Activated T-cell treated with anti-CD3 and anti-CD28 coated beads for 48 hours (primary cell): Measurements from ENCODE around the gene GRID1.
"Not testable (repeated sequence)": the region's sequence is repeated elsewhere in the genome, so short reads cannot be mapped to it uniquely, and the experiment has no call there.

Experiments
- DNase-seq: peaks from one replicate; pipeline ENCODE4 v3.0.0-alpha.2; 2020; ENCODE audit warnings: low read depth

GRID1 gene

DNA sequence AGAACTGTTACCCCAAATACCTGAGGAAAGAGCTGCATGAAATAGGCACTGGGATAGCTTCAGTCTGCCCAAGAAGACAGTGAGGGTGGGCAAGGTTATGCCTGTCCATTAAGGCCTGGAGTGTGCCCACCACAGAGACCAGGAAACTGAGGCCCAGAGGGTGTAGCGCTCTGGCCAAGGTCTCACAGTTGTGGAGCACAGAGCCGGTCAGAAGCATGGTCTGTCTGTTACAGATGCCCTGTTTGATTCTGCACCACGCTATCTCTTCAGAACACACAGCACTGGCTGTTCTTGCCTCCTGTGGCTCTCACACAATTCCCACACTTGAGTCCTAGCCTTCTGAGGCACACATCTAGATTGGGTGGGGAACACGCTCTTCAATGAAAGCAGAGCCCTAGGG is 261.4 kb downstream of the GRID1 start:
- DNase-seq, result no peak

DNA sequence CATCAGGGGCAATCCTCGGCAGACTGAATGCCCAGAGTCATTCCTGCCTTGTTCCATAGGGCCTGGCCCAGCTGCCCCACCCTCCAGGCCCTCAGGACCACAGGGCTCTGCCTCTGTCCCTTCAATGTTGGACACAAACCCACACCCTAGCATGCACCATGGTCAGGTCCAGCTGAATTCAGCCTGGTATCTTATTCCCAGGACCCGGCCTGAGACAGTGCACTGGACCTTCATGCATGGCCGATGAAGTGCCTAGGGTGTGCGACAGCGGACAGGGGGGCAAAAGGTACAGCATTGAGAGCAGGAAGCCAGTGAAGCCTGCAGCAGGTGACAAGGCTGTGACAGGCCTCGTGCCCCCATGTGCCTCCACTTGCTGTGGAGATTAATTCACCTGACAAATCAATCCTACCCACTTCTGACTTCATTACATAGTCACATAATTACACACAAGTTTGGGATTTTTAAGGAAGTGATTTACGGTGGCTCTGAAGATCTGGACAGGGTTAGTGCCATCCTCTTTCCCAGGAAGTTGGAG is 261.9 kb downstream of the GRID1 start:
- no peak for DNase-seq

DNA sequence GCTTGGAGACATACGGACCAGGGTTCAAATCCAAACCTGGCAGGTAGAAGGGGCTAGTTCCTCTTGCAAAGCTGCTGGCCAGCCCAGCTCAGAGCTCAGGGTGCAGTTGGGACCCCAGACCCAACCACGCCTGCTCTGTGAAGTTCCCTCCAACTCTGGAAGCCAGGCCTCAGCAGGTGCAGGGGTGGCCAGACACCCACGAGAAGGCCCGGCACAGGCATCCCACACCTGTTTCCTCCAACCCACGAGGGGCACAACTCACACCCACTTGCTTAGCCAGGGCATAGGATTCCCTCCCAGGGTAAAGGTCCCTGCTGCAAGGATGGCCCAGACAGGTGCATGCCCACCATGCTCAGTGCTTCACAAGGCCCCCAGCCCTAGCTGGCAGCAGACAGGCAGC is 262.4 kb downstream of the GRID1 start:
- DNase-seq, result no peak

DNA sequence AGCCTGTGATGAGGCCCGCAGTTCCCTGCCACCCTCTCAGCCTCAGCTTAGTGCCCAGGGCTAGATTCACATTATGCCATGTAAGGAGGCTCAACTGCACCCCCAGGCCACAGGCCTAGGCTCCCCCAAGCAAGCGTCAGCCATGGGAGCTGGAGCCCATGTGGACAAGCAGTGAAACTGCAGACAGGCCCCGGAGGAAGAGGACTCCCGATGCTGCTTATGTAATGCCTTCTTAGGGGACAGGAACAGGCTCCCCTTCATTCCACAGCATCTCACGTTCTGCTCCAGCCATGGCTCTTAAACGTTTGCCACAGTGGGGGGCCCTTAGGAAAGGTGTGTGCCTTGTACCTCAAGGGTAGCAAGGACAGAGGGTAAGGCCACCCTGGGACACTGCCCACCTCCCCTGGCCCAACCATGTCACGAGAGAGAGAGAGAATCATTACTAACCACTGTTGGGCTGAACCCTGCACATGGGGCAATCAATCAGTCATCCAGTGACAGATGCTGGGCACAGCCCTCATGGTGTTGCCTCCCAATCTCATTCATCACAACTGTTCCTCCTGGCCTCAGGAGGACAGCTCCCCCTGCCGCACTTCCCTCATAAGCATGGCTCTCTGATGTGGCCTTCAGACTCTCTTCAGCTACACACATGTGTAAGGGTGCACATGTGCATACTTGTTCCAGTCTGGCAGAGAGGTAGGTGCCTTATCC is 263.0 kb downstream of the GRID1 start:
- DNase-seq, result no peak

DNA sequence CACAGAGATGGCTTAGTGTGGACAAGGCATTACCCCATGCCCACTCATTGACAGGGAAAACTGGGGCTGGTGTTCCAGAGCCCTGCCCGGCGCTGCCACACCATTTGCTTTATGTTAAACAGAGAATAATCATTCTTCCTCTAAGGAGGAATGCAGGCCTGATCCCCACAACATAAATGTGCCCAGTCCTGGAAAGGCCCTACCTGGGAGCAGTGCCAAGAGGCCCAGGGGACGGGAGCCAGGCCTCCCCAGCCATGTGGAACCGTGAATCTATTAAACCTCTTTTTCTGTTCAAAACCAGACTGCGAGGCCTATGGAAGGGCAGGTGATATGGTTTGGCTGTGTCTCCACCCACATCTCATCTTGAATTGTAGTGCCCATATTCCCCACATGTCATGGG is 264.1 kb downstream of the GRID1 start:
- DNase-seq, result no peak

DNA sequence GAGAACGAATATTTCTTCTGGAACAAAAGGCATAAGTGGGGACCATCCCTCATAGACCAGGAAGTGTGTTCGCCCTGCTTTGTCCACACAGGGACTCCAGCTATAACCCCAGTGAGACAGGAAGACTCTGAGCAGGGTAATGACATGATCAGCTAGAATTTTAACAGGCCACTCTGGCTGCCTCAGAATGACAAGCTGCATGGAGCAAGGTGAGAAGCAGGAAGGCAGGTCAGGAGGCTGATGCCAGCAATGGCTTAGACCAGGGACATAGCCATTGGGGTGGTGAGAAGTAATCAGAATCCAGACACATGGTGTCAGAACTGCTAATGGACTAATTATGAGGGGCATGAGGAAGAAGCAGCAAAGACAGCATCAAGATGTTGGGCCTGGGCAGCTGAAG is 264.6 kb downstream of the GRID1 start:
- DNase-seq, result no peak

DNA sequence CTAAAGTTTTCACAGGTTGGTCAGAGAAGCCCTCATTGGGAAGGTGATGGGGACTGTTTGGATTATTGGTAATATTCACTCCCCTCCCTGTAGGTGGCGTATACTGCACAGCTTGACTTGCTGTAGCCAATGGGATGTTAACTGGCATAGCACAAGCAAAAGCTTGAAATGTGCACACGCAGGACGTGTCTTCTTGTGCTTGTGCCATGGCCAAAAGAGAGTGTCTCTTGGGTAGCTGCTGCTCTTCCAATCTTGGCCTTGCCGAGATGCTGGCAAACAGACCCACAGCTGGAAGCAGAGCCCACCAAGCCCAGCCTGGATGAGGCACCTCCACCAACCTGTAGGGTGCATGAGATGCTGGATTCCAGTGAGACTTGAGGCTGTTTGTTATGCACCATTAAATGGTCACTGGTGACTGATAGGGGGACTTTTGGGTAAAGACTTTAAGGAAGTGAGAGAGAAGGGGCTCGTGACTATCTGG is 266.0 kb downstream of the GRID1 start:
- no peak for DNase-seq

DNA sequence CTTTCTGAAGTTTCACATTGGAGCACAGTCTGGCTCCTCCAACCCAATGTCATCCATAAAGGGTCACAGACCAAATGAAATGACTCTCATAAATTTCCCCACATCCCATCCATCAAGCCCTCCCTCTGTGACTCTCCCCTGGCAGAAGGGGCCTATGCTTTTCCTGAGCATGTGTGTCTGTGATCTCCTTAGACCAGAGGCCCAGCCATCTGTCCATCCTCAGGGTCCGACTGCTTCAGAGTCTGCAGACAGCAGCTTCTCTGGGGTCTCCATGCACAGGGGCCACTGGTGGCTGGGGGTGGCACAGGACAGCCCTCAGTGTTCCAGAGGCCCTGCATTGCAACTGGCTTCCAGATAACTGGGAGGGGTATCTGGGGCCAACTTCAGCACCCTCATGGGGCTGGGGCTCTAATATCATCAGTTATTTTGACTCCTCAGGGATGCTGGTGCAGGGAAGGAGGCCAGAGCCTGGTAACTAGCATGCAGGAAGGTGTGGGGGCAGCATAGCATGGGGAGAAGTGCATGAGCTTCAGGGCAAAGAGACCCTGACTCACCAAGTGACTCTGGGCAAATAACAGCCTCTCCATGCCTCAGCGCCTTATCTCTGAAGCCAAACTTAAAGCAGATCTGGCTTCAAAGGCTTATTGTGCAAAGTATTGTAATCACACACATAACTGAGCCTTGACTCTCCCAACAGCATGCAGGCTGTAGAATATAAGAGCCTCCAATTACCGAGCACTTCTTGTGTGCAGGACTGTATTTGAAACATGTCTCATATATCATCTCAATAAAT is 266.9 kb downstream of the GRID1 start:
- DNase-seq, result no peak

DNA sequence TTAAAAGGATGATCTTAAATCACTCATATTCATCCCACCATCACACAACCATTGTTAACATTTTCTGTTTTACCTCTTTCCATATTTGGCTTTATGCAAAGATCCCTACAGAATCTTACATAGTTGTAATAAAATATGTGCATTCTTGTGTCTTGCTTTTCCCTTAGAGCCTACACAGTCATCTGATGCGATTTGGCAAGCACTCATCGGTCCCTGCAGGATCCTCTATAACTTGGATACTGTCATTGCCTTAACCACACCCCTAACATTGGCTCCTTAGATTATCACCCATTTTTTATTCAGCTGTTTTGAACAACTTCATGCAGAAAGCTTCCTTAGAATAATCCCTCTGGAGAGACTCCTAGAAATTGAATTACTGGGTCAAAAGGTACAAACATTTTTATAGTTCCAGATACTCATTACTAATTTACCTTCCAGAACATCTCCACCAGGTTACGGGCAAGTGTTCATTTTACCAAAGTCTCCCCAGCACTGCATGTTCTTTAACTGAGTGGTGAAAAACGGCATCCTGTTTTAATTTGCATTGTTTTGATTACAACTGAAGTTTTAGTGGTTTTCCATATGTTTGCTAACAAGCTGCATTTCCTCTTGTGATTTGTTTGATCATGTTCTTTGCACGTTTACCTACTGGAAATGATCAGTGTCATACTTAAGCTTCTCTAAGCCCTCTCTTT is 268.3 kb downstream of the GRID1 start:
- DNase-seq, result no peak

DNA sequence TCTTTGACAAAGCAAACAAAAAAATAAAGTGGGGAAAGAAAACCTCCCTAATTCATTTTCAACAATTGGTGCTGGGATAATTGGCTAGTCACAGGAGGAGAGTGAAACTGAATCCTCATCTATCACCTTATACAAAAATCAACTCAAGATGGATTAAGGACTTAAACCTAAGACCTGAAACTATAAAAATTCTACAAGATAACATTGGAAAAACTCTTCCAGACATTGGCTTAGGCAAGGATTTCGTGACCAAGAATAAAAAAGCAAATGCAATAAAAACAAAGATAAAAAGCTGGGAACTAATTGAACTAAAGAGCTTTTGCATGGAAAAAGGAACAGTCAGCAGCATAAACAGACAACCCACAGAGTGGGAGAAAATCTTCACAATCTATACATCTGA is 271.5 kb downstream of the GRID1 start:
- DNase-seq, result not testable (repeated sequence)

DNA sequence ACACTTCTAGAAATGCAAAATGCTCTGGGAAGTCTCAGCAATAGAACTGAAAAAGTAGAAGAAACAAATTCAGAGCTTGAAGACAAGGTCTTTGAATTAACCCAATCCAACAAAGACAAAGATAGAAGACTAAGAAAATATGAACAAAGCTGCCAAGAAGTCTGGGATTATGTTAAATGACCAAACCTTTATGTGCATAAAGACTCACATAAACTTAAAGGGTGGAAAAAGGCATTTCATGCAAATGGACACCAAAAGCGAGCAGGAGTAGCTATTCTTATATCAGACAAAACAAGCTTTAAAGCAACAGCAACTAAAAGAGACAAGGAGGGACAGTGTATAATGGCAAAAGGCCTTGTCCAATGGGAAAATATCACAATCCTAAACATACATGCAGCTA is 274.3 kb downstream of the GRID1 start:
- not testable (repeated sequence) for DNase-seq

DNA sequence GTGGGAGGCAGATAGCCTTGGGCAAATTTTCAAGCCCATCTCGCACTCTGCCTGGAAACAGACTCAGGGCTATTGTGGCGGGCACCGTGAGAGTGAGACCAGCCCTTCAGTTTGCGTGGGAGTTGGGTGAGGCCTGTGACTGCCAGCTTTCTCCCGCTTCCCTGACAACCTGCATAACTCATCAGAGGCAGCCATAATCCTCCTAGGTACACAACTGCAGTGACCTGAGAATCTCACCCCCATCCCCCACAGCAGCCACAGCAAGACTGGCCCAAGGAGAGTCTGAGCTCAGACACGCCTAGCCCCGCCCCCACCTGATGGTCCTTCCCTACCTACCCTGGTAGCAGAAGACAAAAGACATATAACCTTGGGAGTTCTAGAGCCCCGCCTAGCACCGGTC is 275.4 kb downstream of the GRID1 start:
- DNase-seq, result no peak

DNA sequence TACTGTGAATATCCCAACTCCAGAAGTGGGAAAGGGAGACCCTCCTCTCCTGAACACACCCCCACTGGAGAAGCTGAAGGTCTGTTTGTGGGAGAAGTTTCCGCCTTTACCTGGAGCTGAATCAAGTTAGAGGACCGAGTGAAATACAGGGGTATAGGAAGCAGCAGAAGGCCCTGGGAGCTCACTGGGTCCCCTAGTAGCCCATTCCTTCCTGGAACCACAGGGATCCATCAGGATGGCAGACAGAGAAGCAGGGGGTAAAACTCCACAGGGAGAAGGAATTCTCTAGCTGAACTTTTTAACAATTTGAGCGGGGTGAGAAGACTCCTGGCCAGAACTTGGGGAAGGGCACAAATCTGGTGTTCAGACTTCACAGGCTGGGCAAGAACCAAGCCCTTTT is 275.8 kb downstream of the GRID1 start:
- DNase-seq, result no peak

DNA sequence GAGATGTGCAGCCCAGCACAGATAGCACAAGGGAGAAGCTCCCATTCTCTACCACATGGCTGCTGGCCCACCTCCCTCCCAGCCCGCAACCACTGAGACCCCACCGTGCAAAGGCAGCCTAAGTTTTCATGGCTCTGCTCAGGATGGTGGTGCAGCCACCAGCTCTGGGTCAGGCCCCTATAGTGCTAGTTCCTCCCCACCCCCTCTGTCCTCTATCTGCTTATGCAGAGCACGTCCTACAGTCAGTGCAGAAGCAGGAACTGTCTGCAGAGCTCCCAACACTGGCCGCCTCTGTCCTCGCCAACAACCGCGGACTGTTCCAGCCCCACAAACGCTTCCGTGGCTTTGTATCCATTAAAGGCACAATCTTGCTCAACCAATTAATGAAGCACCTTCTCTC is 278.9 kb downstream of the GRID1 start:
- DNase-seq, result no peak

DNA sequence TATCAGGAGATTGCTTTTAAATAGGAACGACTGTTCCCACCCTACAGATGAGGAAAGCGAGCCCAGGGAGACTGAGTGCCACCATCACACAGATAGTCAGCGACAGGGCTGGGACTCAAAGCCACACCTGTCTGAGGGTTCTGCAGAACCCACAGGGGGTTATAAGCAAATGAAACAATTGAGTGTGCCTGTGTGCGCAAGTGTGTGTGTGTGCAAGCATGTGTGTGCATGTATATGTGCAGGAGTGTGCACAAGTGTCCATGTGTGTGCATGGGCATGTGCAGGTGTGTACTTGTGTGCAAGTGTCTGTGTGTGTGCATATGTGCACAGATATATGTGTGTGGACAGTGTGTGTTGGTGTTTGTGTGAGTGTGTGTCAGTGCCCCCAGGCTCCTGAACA is 280.2 kb downstream of the GRID1 start:
- no peak for DNase-seq

DNA sequence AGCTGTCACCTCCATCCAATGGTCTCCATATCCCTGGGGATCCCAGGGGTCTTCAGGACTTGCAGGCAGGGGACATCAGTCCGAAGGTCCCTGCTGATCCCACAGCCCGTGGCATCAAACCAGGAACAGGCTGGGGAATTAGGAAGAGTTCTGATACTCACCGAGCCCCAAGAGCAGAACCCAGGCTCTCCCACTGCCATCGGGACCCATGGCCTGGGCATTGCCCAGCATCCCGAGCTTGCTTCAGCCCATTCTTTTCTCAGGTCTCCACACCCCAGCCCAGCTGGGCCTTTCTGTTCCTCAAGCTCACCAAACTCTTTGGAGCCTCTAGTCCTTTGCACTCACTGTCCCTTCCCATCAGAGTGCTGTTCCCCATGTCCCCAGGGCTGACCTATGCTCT is 280.9 kb downstream of the GRID1 start:
- DNase-seq, result no peak

DNA sequence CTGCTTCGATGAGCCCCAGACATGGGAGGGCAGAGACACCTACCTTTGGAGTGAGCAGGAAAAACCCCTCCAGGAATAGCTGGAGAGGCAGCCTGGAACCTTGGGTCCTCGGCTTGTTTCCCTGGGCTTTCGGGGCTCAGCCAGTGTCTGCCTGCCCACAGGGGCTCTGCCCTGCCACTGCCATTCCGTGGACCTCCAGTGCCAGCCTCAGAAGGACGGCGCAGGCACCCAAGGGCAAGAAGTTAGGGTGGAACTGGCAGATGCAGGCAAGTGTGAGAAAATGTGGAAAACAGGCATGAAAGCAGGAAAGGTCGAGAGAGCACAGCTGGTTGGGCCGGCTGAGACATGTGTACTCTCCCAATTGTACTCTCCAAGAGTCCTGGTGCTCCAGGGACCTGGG is 281.5 kb downstream of the GRID1 start:
- DNase-seq, result no peak

DNA sequence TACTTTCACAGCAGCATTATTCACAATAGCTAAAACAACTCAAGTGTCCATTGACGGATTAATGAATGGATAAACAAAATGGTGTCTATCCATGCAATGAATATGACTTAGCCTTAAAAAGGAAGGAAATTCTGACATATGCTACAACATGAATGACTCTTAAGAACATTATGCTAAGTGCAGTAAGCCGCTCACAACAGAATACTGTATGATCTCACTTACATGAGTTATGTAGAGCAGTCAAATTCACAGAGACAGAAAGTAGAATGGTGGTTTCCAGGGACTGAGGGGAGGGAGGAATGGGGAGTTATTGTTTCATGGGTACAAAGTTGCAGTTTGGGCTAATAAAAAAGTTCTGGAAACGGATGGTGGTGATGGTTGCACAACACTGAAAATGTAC is 282.0 kb downstream of the GRID1 start:
- DNase-seq, result no peak

DNA sequence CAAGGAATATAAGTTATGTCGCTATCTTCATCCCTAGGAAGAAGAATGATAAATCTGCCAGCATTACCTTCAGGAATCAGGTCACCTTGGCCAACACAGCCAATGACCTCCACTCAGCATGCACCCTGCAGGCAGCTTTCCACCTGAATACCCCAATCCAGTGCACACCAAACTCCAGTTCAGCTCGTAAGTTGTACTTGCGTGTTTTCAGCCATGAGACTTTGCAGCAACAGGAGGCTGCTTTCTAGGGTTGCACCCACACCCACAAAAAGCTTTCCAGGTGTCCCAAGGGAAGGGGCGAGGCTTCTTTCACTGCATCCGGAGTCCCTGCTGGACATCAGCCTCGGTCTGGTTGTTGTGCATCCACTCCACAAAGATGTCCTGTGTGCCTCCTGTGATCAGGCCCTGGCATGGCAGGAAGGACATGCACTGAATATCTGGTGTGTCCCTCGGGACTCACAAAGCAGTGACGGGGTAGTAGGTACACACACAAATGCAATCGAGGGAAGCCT is 282.9 kb downstream of the GRID1 start:
- no peak for DNase-seq

DNA sequence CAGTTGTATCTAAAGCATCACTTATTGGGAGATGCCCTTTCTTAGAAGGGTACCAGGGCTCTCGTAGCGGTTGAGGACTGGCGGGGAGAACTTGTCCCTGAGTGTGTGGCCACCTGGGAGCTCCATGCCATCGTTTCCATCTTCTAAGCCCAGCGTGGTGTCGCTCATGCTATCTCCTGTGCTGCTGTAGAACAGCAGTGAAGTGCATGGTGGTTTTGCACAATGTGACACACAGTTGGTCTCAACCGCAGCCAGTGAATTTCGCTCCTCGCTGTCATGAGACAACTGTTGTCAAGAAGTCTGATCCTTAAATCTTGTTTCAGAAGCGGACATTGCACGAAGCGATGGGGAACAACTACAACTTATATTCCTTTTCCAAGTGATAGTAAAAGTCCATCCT is 283.4 kb downstream of the GRID1 start:
- DNase-seq, result no peak

DNA sequence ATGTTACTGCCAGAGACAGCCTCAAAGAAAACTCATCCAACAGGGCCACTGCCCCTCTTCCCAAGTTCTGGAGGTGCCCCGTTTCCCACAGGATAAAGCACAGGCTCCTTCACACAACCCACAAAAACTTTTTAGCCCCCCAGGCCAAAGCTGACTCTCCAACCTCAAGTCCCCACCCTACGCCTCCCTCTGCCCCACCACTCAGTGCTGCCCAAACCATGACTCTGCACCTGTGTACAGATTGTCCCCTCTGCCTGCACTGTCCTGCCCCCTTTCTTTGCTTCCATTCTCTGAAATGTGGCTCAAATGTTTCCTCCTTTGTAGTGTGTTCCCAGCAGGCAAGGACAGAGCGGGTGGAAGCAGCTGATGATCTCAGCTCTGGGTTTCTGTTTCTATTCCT is 284.0 kb downstream of the GRID1 start:
- DNase-seq, result no peak

DNA sequence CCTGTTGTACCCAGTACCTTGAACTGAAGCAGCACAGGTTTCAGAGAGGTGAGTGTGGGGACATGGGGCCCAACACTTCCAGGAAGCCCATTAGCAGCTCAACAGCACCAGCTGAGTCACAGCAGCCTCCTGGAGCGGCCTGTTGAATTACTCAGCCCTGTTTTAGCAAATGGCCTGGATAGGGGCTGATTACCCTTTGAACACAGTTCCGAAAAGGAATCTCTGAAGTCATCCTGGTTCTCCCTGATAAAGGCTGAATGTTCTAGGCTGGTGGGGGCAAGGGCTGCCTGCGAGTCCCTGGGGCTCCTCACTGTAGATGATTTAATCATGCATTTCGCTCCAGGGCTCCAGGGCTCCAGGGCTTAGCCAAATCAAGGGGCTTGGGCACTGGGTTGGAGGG is 287.5 kb downstream of the GRID1 start:
- DNase-seq, result no peak

DNA sequence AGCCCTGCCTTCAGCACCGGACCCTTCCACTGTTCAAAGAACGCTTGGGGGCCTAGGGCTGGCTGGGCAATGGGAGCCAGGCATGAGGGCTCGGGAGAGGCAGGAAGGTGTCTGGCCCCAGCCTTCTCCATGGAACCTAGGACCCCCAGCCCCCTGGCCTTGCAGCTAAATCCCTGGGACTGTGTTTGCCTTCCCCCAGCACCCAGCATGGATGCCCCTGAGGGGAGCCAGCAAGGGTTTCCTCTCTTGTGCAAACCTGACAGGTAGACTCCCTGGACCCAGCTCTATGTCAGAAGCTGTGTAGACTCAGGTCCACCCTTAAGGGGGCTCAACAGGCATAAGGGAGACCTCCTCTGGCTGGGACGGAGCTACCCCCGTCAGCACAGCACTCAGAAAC is 288.0 kb downstream of the GRID1 start:
- DNase-seq, result no peak
